SH-SY5Y (cell line): ENCODE results near the gene CDKL4.

ENCODE experiments used
- GATA2 ChIP-seq: IDR thresholded peaks from 2 replicates; pipeline ENCODE4 v1.6.1; 2011; ENCODE audit warnings: mild to moderate bottlenecking, low read depth, low read length
- GATA3 ChIP-seq: IDR thresholded peaks from 2 replicates; pipeline ENCODE4 v1.6.1; 2011; ENCODE audit warnings: low read depth, mild to moderate bottlenecking, low read length, moderate library complexity

GRCh38 chr2:39260087-39260486, 16.3 kb upstream of the CDKL4 start:
- no peak for TF ChIP-seq GATA3
- no peak for TF ChIP-seq GATA2
